Measurements from ENCODE around the gene MAP1LC3B2.

MAP1LC3B2 gene

GRCh38 chr12:116517431-116518045, 41.6 kb upstream of the MAP1LC3B2 start:
- H2AFZ ChIP-seq (ENCODE audit: low read depth): no peak overlapping the region
- no peaks in the 10 kb centered on the region for H3K79me2 ChIP-seq (ENCODE audit: insufficient read depth, low read depth)
- no peak overlapping the region for H3K27ac ChIP-seq
- no peaks in the 10 kb centered on the region for H3K4me1 ChIP-seq (ENCODE audit: low read depth, poor library complexity, severe bottlenecking)
- no peak overlapping the region for H3K4me3 ChIP-seq (IDR thresholded peaks at IDR 0.05; ENCODE audit: insufficient read depth, low read depth, low read length)
- no peak overlapping the region for H3K4me2 ChIP-seq
- H3K9ac ChIP-seq: no peak overlapping the region
- no peaks in the 10 kb centered on the region for H3K36me3 ChIP-seq (ENCODE audit: insufficient read depth)
- H3K27me3 ChIP-seq (ENCODE audit: insufficient read depth, low read depth): no peaks in the 10 kb centered on the region
- no peaks in the 10 kb centered on the region for H4K20me1 ChIP-seq (ENCODE audit: insufficient read depth)
- TF ChIP-seq CTCF (conservative IDR thresholded peaks at IDR 0.05; ENCODE audit: low read depth, low read length): no peak

GRCh38 chr12:116520225-116520760, 38.9 kb upstream of the MAP1LC3B2 start:
- Histone ChIP-seq H3K79me2 (ENCODE audit: insufficient read depth, low read depth) (no peaks in the 10 kb centered on the region), H3K36me3 (ENCODE audit: insufficient read depth) (no peaks in the 10 kb centered on the region), H3K9ac (no peak overlapping the region), H3K4me3 (IDR thresholded peaks at IDR 0.05; ENCODE audit: insufficient read depth, low read depth, low read length) (no peak overlapping the region), H4K20me1 (ENCODE audit: insufficient read depth) (no peaks in the 10 kb centered on the region), H3K4me1 (ENCODE audit: low read depth, poor library complexity, severe bottlenecking) (no peaks in the 10 kb centered on the region), H3K27ac (no peak overlapping the region), H2AFZ (ENCODE audit: low read depth) (no peak overlapping the region), H3K4me2 (no peak overlapping the region), H3K27me3 (ENCODE audit: insufficient read depth, low read depth) (no peaks in the 10 kb centered on the region)
- no peak for TF ChIP-seq CTCF (conservative IDR thresholded peaks at IDR 0.05; ENCODE audit: low read depth, low read length)

GRCh38 chr12:116520801-116521471, 38.2 kb upstream of the MAP1LC3B2 start:
- no peaks in the 10 kb centered on the region for H3K27me3 ChIP-seq (ENCODE audit: insufficient read depth, low read depth)
- H3K27ac ChIP-seq: no peak overlapping the region
- H3K79me2 ChIP-seq (ENCODE audit: insufficient read depth, low read depth): no peaks in the 10 kb centered on the region
- H4K20me1 ChIP-seq (ENCODE audit: insufficient read depth): no peaks in the 10 kb centered on the region
- no peak overlapping the region for H3K9ac ChIP-seq
- no peak overlapping the region for H3K4me3 ChIP-seq (IDR thresholded peaks at IDR 0.05; ENCODE audit: insufficient read depth, low read depth, low read length)
- H3K4me2 ChIP-seq: no peak overlapping the region
- no peaks in the 10 kb centered on the region for H3K36me3 ChIP-seq (ENCODE audit: insufficient read depth)
- no peak for TF ChIP-seq CTCF (conservative IDR thresholded peaks at IDR 0.05; ENCODE audit: low read depth, low read length)
- no peaks in the 10 kb centered on the region for H3K4me1 ChIP-seq (ENCODE audit: low read depth, poor library complexity, severe bottlenecking)
- no peak overlapping the region for H2AFZ ChIP-seq (ENCODE audit: low read depth)

GRCh38 chr12:116524311-116524710, 34.9 kb upstream of the MAP1LC3B2 start:
- H3K4me3 ChIP-seq (IDR thresholded peaks at IDR 0.05; ENCODE audit: insufficient read depth, low read depth, low read length): no peak overlapping the region
- H3K27ac ChIP-seq: no peak overlapping the region
- no peak for TF ChIP-seq CTCF (conservative IDR thresholded peaks at IDR 0.05; ENCODE audit: low read depth, low read length)
- H4K20me1 ChIP-seq (ENCODE audit: insufficient read depth): no peaks in the 10 kb centered on the region
- no peaks in the 10 kb centered on the region for H3K4me1 ChIP-seq (ENCODE audit: low read depth, poor library complexity, severe bottlenecking)
- no peaks in the 10 kb centered on the region for H3K79me2 ChIP-seq (ENCODE audit: insufficient read depth, low read depth)
- no peak overlapping the region for H2AFZ ChIP-seq (ENCODE audit: low read depth)
- H3K27me3 ChIP-seq (ENCODE audit: insufficient read depth, low read depth): no peaks in the 10 kb centered on the region
- no peak overlapping the region for H3K4me2 ChIP-seq
- H3K36me3 ChIP-seq (ENCODE audit: insufficient read depth): no peaks in the 10 kb centered on the region
- H3K9ac ChIP-seq: no peak overlapping the region

All from KMS-11 (cell line).